HG03575 (cell line): ENCODE measurements around the gene CTNNBL1.
"Not testable (repeated sequence)": the region's sequence is repeated elsewhere in the genome, so short reads cannot be mapped to it uniquely, and the experiment has no call there.

Experiments
- ATAC-seq: cut with Tn5 transposase; IDR thresholded peaks from one replicate; pipeline ENCODE4 v1.9.1; 2021; ENCODE audit not compliant: unreplicated experiment, insufficient number of reproducible peaks, low FRiP score; ENCODE audit errors: extremely low read depth

Gene CTNNBL1

DNA sequence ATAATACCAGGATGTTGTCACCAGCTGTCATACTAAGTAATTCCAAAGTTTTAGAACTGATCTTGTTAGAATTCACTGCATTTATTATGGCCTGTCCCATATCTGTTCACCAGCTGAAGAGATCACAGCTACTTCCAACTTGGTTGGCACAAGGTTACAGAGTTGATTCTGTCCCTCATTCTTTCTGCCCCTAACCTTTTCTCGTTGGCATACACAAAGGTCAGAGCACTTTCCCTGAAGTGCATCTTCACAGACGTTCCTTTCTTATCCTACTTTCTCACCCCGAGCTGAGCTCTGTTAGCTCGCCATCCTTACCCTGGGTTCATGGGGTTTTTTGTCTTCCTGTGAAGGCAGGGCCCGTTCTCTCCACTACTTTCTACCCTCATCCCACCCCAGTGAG is 143.1 kb downstream of the CTNNBL1 start:
- no peak for ATAC-seq

GRCh38 chr20:37837924-37838323 is 144.1 kb downstream of the CTNNBL1 start:
- ATAC-seq = no peak

GRCh38 chr20:37838769-37839431 is 145.1 kb downstream of the CTNNBL1 start:
- ATAC-seq = no peak

DNA sequence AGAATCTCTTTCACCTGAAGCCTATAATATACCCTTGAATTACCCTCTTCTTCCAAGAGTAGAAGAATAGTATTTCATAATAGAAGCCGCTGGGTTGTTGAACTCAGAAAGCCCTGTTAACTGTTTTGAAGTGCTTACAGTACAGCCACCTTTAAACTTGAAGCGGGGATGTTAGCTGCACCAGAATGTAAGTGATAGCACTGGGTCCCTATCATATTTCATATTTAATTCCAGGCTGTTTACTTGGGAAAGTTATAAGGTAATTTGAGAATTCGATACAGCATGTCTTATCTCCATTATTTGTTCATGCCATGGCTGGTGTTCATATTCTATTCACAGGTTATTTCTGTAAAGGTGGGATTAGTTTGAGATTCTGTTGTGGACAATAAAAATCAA is 145.6 kb downstream of the CTNNBL1 start:
- ATAC-seq = no peak

GRCh38 chr20:37839955-37840354 is 146.1 kb downstream of the CTNNBL1 start:
- no peak for ATAC-seq

DNA sequence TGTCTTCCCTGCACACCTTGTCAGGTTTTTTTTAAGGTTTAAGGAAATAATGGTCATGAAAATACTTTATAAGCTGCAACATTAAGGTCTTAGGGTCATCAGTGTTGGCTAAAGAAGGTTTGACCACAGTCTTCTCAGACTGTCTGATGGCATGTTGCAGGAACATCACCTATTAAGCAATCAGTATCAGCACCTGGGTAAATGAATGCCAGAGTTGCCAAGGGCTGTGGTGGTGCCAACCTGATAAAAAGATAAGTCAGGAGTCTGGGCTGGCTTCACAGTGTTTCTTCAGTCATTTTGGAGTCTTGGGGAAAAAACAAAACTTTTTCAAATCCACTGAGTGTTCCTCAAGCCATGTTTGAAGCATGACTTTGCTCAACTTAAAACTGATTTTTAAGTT is 147.6 kb downstream of the CTNNBL1 start:
- ATAC-seq = no peak

DNA sequence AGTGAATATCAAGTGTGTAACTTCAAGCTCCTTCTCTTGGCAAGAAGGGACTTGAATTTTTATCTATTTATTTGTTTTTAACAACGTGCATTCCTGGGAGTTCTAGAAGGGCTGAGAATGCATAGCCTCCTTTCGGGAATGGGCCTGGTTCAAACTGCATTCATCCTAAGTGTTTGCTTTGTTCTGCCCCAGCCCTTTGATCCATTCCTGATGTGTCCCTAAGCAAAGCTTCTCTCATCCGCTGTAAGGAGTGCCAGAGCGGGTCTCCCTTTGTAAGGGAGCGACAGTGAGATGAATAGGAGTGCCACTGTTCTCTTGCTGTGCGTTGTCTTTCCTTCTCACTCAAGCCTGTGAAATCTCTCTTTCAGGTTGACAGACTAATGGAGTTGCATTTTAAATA is 148.1 kb downstream of the CTNNBL1 start:
- ATAC-seq = no peak

DNA sequence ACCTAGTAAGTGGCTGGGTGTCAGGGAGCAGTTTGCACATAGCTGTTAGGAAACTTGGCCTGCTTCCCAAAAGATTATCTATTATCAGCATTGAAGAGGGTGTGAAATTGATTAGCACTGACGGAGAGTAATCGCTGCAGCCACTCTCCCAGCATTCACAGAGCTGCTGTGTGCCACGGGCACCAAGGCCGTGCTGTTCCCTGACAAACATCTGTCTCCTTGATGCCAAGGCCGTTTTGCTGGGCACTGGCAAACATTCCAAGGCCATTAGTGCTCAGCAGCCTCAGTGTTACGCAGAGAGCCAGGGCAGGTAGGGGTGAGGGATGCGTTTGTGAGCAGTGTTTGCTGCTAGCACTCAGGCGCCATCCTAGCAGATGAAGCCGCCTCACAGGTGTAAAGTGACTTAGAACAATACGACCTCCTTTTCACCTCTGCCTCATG is 151.4 kb downstream of the CTNNBL1 start:
- ATAC-seq = no peak

DNA sequence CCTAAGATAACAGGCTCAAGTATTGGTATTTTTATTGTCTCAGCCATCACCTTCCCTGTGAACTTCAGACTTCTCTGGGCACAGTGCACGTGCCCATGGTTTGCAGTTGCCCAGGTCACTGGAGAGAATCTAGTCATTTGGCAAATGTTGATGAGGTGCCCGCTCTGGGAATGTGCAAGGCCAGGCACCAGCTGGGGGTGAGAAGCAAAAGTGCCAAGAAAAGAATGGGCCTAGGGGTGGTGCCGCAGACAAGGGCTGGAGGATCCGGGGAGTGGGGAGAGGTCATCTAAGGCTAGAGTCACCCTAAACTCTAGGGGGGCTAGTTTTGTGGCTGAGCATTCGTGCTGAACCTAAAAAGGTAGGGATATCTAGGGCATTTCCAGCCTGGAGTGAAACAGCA is 152.0 kb downstream of the CTNNBL1 start:
- ATAC-seq = no peak

DNA sequence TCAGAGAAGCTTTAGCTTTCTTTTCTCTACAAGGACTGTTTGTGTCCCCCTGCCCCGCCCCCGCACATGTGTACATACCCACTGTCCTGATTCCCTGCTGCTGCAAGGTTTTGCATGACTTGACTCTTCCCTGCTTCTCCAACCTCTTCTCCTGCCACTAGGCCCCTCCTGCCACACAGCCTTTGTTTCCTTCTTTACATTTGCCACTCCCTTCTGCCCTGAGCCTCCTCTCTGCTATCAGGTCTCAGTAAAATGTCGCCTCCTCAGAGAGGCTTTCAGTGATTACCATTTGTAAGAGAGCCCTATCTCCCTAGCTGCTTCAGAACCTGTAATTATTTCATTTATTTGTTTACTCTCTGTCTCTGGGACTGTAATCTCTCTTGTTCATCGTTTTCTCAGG is 152.7 kb downstream of the CTNNBL1 start:
- ATAC-seq = no peak

DNA sequence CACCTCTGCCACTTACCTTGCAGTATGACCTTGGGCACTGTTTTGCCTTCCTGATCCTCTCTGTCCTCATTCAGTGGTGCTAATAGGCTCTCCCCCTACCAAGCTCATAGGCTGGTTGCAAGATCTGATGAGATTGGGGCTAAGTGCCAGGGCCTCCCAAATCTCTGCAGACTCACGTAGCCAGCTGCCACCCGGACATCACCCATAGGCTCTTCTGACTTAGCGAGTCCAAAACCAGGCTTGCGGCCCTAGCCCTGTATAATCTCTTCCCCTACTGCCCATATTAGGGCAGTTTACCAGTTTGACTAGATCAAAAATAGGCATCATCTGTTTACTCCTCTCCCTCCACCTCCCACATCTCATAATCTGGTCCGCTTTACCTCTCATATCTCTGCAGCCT is 154.9 kb downstream of the CTNNBL1 start:
- ATAC-seq = no peak

DNA sequence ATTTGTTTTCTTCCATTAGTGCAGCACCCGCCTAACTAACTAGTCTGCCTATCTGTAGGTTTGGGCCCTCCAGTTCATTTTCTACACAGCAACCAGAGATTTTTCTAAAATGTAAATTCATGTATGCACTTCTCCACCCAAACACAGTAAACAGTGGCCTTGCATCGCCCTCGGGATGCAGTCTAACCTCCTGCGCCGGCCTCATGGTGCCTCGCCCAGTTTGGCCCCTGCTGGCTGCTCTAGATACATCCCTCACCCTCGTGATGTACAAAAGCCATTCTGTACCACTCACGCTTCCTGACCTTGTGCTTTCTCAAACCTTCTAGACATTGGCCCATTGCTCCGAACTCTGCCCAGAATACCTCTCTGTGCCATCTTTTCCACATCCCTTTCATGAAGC is 155.3 kb downstream of the CTNNBL1 start:
- ATAC-seq = no peak

DNA sequence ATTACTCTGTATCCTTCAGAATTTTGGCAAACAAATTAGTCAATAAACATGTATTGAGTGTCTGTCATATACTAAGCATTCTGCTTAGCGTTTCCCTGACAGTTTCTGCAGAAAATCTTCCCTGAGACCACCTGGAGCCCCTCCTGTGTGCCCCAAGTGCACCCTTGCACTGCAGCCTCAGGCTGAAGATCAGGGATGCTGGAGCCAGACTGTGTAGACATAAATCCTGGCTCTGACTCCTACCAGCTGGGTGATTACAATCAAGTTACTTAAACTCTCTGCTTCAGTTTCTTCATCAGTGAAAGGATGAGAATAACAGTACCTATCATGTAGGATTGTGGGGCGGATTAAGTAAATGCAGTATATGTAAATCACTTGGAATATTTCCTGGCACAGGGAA is 155.7 kb downstream of the CTNNBL1 start:
- no peak for ATAC-seq

- no peak for ATAC-seq
Measured at GRCh38 chr20:37850036-37850592, 156.3 kb downstream of the CTNNBL1 start.

- ATAC-seq = no peak
Measured at GRCh38 chr20:37850724-37851355, 157.0 kb downstream of the CTNNBL1 start.

DNA sequence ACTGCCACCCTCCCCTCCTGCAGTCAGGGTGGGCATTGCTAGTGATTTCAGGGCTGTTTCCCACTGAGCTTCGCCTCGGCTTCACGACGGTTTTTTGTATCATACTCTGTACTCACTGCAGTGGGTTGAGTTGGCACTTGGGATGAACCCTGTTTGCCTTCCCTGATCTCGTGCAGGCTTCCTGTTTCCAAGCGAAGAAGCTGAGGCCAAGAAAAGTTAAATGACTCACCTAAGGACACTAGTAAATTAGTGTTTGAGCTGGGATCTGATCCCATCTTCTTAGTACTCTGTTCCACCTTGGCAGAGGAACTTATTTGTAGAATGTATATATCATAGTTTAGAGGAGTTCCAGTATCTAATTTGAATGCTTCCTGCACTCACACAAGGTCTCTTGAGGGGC is 158.8 kb downstream of the CTNNBL1 start:
- ATAC-seq = no peak

DNA sequence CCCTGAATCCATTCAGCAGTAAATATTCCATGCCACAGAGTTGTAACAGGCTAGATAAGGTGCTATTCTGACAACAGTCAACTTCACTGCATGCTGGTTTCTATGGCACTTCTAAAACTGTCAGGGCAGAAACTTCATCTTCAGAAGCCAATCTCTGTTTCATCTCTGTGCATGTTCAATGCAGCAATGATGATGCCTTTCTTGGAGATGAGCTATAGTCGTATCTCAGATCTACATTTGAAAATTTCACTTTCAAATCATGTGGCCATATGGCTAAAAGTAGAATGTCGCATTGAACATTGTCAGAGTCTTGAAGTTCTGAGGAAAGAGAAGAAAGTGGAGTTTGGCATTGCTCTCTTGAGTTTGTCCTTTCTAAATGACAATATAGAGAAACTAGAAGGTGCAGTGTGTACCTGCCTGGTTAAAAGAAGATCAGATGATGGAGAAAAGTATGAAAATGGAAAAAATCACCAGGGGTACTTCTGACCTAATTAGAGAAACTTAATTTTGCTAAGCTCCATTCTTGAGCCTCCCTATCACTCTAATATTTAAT is 160.1 kb downstream of the CTNNBL1 start:
- ATAC-seq = no peak

- ATAC-seq = not testable (repeated sequence)
Measured at GRCh38 chr20:37856034-37856433, 162.2 kb downstream of the CTNNBL1 start.

GRCh38 chr20:37856932-37857660 is 163.3 kb downstream of the CTNNBL1 start:
- ATAC-seq = no peak
